OCI-LY7 (cell line): ENCODE measurements around the gene PIK3AP1.

Experiments
- EZH2phosphoT487 ChIP-seq: fragments of 200-600 bp; sonication (generic); IDR thresholded peaks from 2 replicates; pipeline ENCODE4 v1.6.1; 2018; ENCODE audit warnings: low read depth, borderline replicate concordance, mild to moderate bottlenecking, mixed run types, antibody characterized with exemption, low read length, moderate library complexity, mixed read lengths
- TF ChIP-seq, protein P1 (sequence below): fragments of 200-600 bp; sonication (generic); conservative IDR thresholded peaks from 2 replicates; pipeline ENCODE4 v1.5.1; 2014; ENCODE audit warnings: mild to moderate bottlenecking, antibody characterized with exemption, low read length, moderate library complexity, mixed read lengths

DNA sequence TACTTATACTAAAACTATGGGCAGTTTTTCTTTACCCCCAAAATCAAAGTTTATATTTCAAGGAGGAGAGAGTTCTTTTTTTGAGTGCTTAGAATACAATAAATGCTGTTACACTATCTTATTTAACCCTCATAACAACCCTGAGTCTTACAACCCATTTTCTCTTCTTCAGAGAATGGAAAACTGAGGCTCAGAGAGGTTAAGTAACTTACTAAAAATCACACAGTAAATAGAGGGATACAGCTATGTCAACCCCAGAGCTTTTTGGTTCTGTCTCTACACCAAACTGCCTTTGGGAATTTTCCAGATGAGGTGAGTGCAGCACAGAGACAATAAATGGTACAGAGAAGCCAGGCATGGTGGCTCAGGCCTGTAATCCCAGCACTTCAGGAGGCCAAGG is 25.6 kb upstream of the PIK3AP1 start:
- TF ChIP-seq, protein P1, sequence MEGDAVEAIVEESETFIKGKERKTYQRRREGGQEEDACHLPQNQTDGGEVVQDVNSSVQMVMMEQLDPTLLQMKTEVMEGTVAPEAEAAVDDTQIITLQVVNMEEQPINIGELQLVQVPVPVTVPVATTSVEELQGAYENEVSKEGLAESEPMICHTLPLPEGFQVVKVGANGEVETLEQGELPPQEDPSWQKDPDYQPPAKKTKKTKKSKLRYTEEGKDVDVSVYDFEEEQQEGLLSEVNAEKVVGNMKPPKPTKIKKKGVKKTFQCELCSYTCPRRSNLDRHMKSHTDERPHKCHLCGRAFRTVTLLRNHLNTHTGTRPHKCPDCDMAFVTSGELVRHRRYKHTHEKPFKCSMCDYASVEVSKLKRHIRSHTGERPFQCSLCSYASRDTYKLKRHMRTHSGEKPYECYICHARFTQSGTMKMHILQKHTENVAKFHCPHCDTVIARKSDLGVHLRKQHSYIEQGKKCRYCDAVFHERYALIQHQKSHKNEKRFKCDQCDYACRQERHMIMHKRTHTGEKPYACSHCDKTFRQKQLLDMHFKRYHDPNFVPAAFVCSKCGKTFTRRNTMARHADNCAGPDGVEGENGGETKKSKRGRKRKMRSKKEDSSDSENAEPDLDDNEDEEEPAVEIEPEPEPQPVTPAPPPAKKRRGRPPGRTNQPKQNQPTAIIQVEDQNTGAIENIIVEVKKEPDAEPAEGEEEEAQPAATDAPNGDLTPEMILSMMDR, result no peak
- TF ChIP-seq EZH2phosphoT487, result no peak
